KBM-7 (cell line): ENCODE measurements around the gene MRO.

ENCODE experiments used
- DNase-seq: peaks from one replicate; pipeline ENCODE4 v3.0.0-alpha.2; 2015
- in situ Hi-C: fragments of 300-500 bp; cut with MboI; formaldehyde crosslinking; loops from 2 replicates; pipeline ENCODE4 v1.14.3; 2020; ENCODE audit warnings: low sequenced_read_pairs, low pct_unique_long_range_greater_than_20kb, mixed read lengths

MRO gene

DNA sequence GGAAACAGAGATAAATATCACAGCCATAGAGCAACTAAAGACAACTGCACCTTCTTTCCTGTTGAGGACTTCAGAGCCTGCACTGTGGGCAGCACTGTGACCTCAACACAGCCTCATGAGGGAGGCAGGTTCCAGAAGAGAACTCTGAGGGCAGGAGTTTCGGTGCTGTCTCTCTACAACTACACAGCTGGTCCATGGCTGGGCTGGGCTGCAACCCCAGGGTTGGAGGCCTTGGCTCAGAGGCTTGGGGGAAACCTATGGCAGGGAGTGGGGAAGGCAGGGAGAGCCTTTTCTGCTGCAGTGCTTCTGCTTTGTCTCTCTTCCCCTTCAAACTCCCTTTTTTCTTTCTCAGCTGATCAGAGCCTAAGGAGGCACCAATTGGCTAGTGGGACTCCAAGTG lies 66.5 kb downstream of the MRO start:
- in situ Hi-C loops: no loop called here
- DNase-seq: no peak

GRCh38 chr18:50751947-50752346 lies 67.9 kb downstream of the MRO start:
- in situ Hi-C loops: no loop called here
- DNase-seq: no peak

- DNase-seq: no peak
These were observed 68.3 kb downstream of the MRO start for GRCh38 chr18:50751490-50751889.

DNA sequence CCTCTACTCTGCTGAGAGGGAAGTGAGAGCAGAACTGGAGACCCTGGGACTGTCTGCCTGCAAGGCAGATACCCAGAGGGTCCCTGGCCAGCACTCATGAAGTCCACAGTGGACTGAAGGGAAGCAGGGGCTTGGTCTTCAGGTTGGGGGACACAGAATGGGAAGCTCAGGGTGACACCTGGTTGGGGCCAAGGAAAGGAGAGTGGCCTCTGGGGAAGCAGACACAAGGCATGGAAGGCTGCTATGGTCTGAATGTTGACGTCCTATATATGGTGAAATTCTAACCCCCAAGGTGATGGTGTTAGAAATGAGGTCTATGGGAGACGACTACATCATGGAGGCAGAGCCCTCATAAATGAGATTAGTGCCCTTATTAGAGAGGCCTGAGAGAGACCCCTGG lies 69.3 kb downstream of the MRO start:
- DNase-seq: no peak
- in situ Hi-C loops: no loop called here

More at GRCh38 chr18:50751490-50751889, 68.3 kb downstream of the MRO start:
- in situ Hi-C loops: no loop called here

DNA sequence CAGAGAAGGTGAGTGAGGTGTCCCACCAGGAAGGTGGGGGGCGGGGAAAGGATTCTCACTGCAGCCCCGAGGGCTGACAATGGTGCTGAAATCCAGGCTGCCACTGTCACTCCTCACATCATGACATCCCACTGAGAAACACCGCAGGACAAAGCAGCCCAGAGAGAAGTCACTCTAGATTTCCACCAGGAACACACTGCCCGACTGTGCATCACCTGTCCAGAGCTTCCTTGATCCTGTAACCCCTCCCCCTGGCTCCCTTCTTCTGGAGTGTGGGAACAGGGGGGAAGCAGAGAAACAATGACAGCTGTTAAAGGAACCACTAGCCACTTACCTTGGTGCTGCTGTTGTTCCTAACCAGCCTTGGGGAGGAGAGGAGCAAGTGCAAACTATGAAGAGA lies 69.9 kb downstream of the MRO start:
- no peak for DNase-seq

GRCh38 chr18:50749421-50749820 lies 70.4 kb downstream of the MRO start:
- no peak for DNase-seq
- in situ Hi-C loops: no loop called here

More for the DNA sequence above, 69.9 kb downstream of the MRO start:
- in situ Hi-C loops: no loop called here

- in situ Hi-C loops: no loop called here
- no peak for DNase-seq
These were observed 71.3 kb downstream of the MRO start for GRCh38 chr18:50748243-50749229.

GRCh38 chr18:50747849-50748242 lies 72.0 kb downstream of the MRO start:
- in situ Hi-C loops: no loop called here
- DNase-seq: no peak

DNA sequence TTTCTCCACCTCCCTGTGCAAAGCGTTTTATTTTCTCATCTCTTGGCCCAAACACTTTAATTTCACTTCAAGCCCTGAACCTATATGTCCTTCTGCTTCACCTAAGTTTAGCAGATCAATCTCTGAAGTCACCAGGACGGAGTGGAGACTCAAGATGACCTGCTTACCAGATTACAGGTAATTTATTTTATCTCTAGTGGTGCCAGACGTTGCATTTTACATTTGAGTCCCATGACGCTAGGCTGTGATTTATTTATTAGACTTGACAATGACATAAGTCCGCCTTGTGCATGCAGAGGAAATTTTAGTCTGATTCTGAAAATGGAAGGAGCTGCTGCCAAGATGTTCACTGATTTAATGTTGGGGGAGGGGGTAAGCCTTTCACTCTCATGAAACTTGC lies 73.9 kb downstream of the MRO start:
- in situ Hi-C loops: no loop called here
- no peak for DNase-seq
